ENCODE measurements around the gene C20orf141.
"Not testable (repeated sequence)": the region's sequence is repeated elsewhere in the genome, so short reads cannot be mapped to it uniquely, and the experiment has no call there.

Gene C20orf141

DNA sequence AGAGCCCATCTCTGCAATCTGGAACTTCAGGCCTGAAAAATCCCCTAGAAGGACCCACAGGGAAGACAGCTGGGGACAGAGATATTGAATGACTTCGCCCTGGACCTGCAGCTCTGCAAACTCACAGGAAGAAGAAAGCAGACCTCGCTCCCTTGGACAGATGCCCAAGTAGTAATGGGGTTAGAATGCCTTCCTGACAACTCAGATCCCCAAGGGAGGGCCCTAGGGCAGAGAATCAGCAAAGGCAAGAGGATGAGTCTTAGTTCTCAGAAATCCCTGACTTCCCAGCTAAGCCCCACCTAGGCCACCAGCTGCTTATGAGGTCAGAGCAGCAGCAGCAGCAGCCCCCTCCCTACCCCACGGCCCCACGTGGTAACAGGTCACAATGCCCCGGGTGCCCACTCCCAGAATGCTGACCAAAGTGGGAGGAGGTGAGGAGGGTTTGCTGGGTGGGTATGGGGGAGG, at the start of gene C20orf141:
Gene C20orf141 (plus strand): TSS at position 401 of the 465 bp plus-strand sequence. CDS start 198 bp downstream, outside the sequence.
- DNase-seq (ENCODE audit: low read depth in 2 of 2, low spot score in 1 of 2): no peak

DNA sequence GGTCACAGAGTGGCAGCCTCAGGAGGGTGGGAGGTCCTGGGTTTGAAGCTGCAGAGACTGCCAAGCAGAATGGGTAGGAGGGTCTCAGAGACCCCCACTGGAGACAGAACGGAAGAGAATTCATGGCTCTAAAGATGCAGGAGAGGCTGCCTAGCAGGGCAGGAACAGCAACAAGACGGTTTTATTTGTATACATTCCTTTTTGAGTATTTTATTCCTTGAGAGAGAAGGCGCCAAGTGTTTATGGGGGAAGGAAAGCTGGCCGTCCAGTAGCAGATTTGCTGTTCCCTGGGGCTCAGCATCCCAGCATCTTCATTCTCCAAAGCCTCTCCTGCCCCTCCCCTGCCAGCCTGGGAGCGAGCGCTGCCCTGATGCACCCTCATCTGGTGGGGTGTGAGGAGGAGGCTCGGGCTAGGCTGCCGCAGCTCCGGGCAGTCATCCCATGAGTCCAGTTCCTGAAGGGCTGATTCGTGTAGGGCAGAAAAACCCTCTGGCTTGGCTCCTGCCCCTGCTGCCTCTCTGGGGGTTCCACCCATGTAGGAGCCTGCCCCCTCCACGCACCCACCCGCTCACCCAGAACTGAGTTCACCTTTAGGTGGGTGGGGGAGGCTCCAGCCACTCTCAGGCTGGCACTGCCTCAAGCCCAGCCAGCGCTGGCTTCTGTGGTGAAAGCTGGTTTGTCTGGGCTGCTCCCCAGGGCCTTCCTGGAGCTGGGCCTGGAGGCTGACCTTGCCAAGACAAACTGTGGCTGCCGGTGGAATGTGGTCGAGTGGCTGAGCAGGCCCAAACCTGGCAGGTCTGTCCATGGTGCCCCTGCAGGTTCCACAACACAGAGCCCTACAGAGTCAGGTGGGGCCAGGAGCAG, 46.8 kb upstream of the C20orf141 start:
- DNase-seq (ENCODE audit: low read depth in 2 of 2, low spot score in 1 of 2): no peak

GRCh38 chr20:2768632-2769015, 46.2 kb upstream of the C20orf141 start:
- no peak for DNase-seq (ENCODE audit: low read depth in 2 of 2, low spot score in 1 of 2)

- DNase-seq (ENCODE audit: low read depth in 2 of 2, low spot score in 1 of 2): not testable (repeated sequence)
Measured at GRCh38 chr20:2770091-2770490, 44.7 kb upstream of the C20orf141 start.

GRCh38 chr20:2771631-2772080, 43.1 kb upstream of the C20orf141 start:
- no peak for DNase-seq (ENCODE audit: low read depth in 2 of 2, low spot score in 1 of 2)

GRCh38 chr20:2773812-2774211, 41.0 kb upstream of the C20orf141 start:
- DNase-seq (ENCODE audit: low read depth in 2 of 2, low spot score in 1 of 2): no peak

DNA sequence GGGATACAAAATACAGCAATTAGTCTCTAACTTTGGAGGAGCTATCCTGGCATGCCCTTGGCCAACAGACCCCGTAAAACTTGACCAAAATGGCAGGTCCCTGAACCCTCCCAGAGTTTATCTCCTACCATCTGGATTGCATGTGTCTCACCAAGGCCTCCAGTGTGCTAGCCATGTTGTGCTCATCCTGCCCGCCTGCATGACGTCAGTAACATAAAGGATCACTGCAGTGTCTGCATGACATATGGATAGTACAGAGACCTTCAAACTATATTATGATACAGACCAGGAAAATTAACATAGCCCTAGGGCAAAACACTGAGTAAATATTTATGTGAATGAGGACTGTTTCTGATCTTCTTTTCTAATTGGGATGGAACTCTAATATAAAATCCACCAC, 39.6 kb upstream of the C20orf141 start:
- no peak for DNase-seq (ENCODE audit: low read depth in 2 of 2, low spot score in 1 of 2)

GRCh38 chr20:2778602-2779321, 36.0 kb upstream of the C20orf141 start:
- no peak for DNase-seq (ENCODE audit: low read depth in 2 of 2, low spot score in 1 of 2)

- no peak for DNase-seq (ENCODE audit: low read depth in 2 of 2, low spot score in 1 of 2)
Measured at GRCh38 chr20:2780948-2781347, 33.8 kb upstream of the C20orf141 start.

DNA sequence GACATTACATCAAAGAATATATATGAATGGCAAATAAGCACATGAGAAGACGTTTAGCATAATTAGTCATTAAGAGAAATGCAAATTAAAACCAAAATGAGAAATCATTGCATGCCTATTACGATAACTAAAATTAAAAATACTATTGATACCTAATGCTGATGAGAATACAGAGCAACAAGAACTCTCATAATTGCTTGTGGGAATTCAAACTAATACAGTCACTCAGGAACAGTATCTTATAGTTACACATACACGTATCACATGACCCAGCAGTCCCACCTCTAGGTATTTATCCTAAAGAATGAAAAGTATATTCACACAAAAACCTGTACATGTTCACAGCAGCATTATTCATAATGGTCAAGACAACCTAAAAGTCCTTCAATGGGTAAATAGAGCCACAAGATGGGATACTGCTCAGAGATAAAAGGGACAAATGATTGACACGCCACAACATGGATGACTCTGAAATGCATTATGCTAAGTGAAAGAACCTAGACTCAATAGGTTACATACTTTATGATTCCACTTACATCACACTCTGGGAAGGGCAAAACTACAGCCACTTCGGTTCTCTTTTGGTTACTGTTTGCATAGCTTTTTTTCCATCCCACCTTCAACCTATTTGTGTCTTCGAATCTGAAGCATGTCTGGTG, 30.8 kb upstream of the C20orf141 start:
- no peak for DNase-seq (ENCODE audit: low read depth in 2 of 2, low spot score in 1 of 2)

GRCh38 chr20:2793471-2793870, 21.3 kb upstream of the C20orf141 start:
- no peak for DNase-seq (ENCODE audit: low read depth in 2 of 2, low spot score in 1 of 2)

- no peak for DNase-seq (ENCODE audit: low read depth in 2 of 2, low spot score in 1 of 2)
Measured at GRCh38 chr20:2794202-2794748, 20.5 kb upstream of the C20orf141 start.

GRCh38 chr20:2794866-2795447, 19.8 kb upstream of the C20orf141 start:
- DNase-seq (ENCODE audit: low read depth in 2 of 2, low spot score in 1 of 2): no peak

- DNase-seq (ENCODE audit: low read depth in 2 of 2, low spot score in 1 of 2): no peak
Measured at GRCh38 chr20:2795451-2795850, 19.3 kb upstream of the C20orf141 start.

DNA sequence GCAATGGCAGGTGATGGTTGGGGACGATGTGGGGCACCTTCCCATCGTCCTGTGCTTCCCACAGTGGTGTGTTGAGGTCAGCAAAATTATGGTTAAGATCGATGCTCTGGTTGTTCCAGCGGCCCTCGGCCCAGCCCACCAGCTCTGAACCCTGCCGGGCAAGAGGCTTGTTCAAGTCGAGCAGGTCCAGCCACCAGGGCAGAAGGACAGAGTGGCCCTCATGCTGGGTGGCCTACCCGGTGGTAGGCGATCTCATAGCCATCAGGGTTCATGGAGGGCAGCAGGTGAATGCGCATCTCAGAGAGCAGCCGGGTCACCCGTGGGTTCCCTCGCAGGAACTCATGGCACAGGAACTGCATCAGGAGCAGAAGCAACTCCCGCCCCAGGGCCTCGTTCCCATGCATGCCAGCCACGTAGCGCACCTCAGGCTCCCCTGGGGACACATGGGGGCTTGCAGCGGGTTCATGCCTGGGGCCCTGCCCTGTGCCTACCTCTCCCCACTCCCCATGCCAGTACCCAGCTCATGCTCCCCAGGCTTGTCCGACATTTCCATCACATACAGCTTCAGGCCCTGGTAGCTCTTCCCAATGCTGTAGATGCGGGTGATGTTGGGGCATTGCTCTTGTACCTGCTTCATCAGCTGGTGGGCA, 18.7 kb upstream of the C20orf141 start:
- no peak for DNase-seq (ENCODE audit: low read depth in 2 of 2, low spot score in 1 of 2)

- no peak for DNase-seq (ENCODE audit: low read depth in 2 of 2, low spot score in 1 of 2)
Measured at GRCh38 chr20:2797136-2797983, 17.4 kb upstream of the C20orf141 start.

DNA sequence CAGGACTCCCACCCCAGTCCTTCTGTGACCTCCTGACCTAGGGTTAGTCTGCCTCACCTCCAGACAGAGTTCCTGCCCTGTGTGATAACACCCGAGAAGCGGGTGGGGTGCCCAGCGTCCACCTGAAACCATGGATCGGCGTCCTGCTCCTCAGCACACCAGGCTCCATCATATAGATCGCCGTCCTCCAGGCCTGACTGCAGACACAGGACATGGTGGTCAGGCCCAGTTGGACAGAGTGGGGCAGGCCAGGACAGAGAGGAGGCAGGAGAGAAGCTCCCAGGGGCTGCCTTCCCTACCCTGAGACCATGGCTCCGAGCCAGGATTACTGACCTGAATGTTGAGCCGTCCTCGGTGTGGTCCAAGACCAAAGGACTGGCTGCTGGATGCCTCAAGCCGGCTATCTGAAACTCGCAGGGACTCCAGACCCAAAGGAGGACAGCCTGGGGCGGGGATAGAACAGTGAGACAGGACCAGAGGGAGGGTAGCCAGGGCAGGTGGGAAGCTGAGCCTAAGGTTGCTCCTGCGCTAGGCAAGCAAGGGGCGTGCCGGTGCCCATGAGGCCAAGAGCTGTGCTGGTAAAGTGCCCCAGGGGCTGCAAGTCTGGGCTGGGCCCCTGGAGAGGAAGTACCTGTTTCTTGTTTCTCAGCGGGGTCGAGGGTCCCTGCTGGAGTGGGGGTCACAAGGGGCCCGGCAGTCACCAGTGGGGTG, 16.5 kb upstream of the C20orf141 start:
- DNase-seq (ENCODE audit: low read depth in 2 of 2, low spot score in 1 of 2): no peak

DNA sequence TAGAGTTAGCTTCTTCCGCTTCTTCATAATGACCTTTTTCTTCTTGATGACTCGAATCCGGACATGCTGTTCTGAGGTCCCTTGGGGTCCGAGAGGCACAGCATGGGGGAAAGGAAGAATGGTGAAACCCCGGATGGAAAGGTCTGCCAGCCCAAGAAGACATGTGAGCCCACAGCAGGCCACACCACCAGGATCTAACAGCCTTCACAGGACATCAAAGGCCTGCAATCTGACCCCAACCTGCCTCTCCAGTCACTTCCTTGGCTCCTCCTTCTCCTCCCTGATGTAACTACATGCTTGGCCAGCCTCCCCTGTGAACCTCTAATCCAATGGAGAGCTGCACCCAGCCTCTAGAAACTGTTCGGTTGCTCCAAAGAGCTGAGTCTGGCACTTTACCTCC, 16.0 kb upstream of the C20orf141 start:
- no peak for DNase-seq (ENCODE audit: low read depth in 2 of 2, low spot score in 1 of 2)

- DNase-seq (ENCODE audit: low read depth in 2 of 2, low spot score in 1 of 2): no peak
Measured at GRCh38 chr20:2799271-2799670, 15.5 kb upstream of the C20orf141 start.

Measured in stimulated activated CD8-positive, alpha-beta memory T cell treated with anti-CD3 and anti-CD28 coated beads, Interleukin-4, amount 100 ng/mL, for 4 hours (primary cell).